Activated T-helper 1 cell treated with anti-CD3 and anti-CD28 coated beads, Interleukin-12 subunit alpha, Interleukin-12 subunit beta, Interleukin-2, Interleukin-4 antibody, amounts not matched to agents 30 ng/mL and 10 ng/mL and 1 ng/mL, durations not matched to agents 14 hours and 24 hours and 36 hours (primary cell): ENCODE data around the gene PLXNA1. TPM values are rescaled to one million over a fixed set of nuclear protein-coding genes. Genes with fewer than 3 reads are reported as not detected.

Experiments used
- DNase-seq: peaks from one replicate; pipeline ENCODE4 v3.0.0; 2021; ENCODE audit warnings: low spot score
- H3K27ac Mint-ChIP-seq: one replicate; pipeline ENCODE4 v1.8.0; 2021; ENCODE audit warnings: mild to moderate bottlenecking, mixed read lengths
- H3K27me3 Mint-ChIP-seq: one replicate; pipeline ENCODE4 v1.8.0; 2022; ENCODE audit warnings: mild to moderate bottlenecking, moderate library complexity, mixed read lengths; ENCODE audit not compliant: insufficient read depth
- H3K36me3 Mint-ChIP-seq: one replicate; pipeline ENCODE4 v1.8.0; 2021; ENCODE audit warnings: low read depth, mixed read lengths
- H3K4me1 Mint-ChIP-seq: one replicate; pipeline ENCODE4 v1.8.0; 2021; ENCODE audit warnings: low read depth, mixed read lengths
- H3K4me3 Mint-ChIP-seq: one replicate; pipeline ENCODE4 v1.8.0; 2021; ENCODE audit warnings: mild to moderate bottlenecking, moderate library complexity, mixed read lengths
- H3K9me3 Mint-ChIP-seq: one replicate; pipeline ENCODE4 v1.8.0; 2021; ENCODE audit warnings: mixed read lengths
- intact Hi-C: fragments of 100-400 bp; cut with micrococcal nuclease; formaldehyde crosslinking; loops from one replicate; pipeline ENCODE4 v1.15.1; 2024
- total RNA-seq: library from RNA; stranded (reverse); gene quantifications from 2 replicates; pipeline ENCODE4 v1.2.3, GENCODE V29; 2022

Gene PLXNA1
- total RNA-seq, 1 donor from 2014 or later, result 22.1 TPM

- Mint-ChIP-seq H3K4me1 (no peaks in the 10 kb centered on the region), H3K36me3 (no peaks in the 10 kb centered on the region), H3K27me3 (peaks cover 5% of the 10 kb centered on the region), H3K4me3 (no peak overlapping the region), H3K27ac (no peak overlapping the region), H3K9me3 (no peaks in the 10 kb centered on the region)
- intact Hi-C loops, result no loop called here
- DNase-seq, result no peak
Measured at GRCh38 chr3:126964950-126965349, 18.0 kb upstream of the PLXNA1 start.

DNA sequence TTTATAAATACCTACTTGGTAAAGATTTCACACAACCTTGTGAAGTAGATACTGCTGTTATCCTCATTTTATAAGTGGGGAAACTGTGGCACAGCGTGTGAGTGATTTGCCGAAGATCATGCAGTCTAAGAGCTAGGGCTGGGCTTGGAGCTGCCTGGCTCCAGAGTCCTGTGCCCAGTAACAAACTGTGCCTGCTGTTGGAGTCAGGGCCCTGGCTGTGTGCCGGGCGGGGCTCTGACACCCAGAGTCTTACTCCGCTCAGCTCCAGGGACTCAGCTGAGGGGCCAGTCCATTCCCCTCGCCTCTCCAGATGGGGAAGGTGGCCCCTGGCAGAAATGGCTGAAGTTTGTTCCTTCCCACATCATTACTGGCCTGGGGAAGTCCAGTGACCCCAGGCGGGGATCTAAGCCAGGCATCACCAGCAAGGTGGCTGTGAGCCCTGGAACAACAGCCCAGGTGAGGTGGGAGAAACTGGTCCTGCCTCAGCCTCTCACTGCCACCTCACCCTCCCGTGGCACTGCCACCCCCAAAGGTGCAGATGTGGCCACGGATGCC, 17.3 kb upstream of the PLXNA1 start:
- H3K27me3 Mint-ChIP-seq, result peaks cover 6% of the 10 kb centered on the region
- H3K36me3 Mint-ChIP-seq, result no peaks in the 10 kb centered on the region
- no peaks in the 10 kb centered on the region for H3K4me1 Mint-ChIP-seq
- DNase-seq, result no peak
- intact Hi-C loops, result no loop called here
- H3K27ac Mint-ChIP-seq, result no peak overlapping the region
- no peak overlapping the region for H3K4me3 Mint-ChIP-seq
- H3K9me3 Mint-ChIP-seq, result no peaks in the 10 kb centered on the region

- intact Hi-C loops, result no loop called here
- Mint-ChIP-seq H3K9me3 (no peaks in the 10 kb centered on the region), H3K27me3 (peaks cover 7% of the 10 kb centered on the region), H3K36me3 (no peaks in the 10 kb centered on the region), H3K27ac (no peak overlapping the region), H3K4me1 (no peaks in the 10 kb centered on the region), H3K4me3 (no peak overlapping the region)
- DNase-seq, result no peak
Measured at GRCh38 chr3:126967386-126967785, 15.5 kb upstream of the PLXNA1 start.

DNA sequence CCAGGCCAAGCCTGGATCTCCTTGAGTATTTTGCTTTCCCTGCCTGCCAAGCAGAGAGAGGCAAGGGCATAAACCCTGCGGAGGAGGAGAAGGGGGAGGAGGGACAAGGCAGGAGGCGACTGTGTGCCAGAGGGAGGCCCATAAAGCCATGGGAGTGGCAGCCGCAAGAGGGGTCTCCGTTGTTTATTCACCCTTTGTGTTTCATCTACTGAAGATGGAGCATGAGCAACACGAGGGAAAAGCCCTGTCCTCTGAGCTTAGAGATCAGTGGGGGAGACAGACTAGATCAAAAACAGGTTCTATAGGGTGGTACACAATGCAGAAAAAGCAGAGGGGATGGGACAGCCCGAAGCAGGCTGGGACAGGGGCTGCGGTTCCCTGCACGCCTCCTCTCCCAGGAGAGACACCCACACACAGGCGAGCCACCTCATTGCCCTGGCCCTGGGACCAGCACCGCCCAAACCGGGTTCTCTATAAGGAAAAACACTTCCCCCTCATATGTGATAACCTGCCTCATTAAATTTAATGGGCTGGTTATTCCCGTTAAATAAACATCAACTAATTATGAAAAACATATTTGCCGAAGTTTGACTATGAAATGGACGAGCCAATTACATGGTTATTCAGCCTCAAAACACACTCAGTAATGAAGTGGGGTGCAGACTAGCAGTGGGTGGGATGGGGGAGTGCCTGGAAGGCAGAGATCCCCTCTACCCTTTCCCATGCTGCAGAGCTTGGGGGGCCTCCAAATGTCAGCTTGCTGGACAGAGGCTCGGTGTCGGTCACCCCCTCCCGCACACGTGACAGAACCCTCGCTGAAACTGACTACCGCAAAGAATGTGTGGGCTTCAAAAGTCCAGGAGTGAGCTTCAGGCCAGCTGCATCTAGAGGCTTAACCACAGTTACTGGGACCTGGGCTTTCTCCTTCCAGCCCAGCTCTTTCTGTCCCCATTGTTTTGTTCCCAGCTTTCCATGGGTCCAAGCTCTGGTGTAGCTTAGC, 14.2 kb upstream of the PLXNA1 start:
- Mint-ChIP-seq H3K27ac (no peak overlapping the region), H3K4me1 (no peaks in the 10 kb centered on the region), H3K9me3 (no peaks in the 10 kb centered on the region), H3K36me3 (no peaks in the 10 kb centered on the region), H3K4me3 (no peak overlapping the region), H3K27me3 (peaks cover 7% of the 10 kb centered on the region)
- intact Hi-C loops, result no loop called here
- no peak for DNase-seq

GRCh38 chr3:126969586-126969985, 13.3 kb upstream of the PLXNA1 start:
- Mint-ChIP-seq H3K36me3 (no peaks in the 10 kb centered on the region), H3K4me1 (no peaks in the 10 kb centered on the region)
- no peak for DNase-seq

DNA sequence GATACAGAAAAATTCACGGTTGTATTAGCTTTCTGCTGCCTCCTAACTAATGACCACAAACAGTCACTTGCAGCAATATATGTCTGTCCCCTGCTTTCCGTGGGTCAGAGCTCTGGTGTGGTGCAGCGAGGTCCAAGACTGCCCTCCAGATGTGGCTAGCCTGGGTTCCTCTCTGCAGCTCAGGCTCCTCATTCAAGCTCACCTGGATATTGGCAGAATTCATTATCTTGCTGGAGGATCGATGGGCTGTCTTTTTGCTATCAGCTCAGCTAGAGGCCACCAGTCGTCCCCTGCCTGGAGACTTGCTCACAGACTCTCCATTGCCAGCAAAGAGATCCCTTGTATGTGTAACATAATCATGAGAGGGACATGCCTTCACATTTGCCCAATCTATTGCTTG, 12.8 kb upstream of the PLXNA1 start:
- no peak overlapping the region for H3K27ac Mint-ChIP-seq
- intact Hi-C loops, result no loop called here
- no peaks in the 10 kb centered on the region for H3K36me3 Mint-ChIP-seq
- H3K27me3 Mint-ChIP-seq, result peaks cover 12% of the 10 kb centered on the region
- peaks cover 6% of the 10 kb centered on the region for H3K9me3 Mint-ChIP-seq
- no peak for DNase-seq
- H3K4me1 Mint-ChIP-seq, result no peaks in the 10 kb centered on the region
- no peak overlapping the region for H3K4me3 Mint-ChIP-seq

More at GRCh38 chr3:126969586-126969985, 13.3 kb upstream of the PLXNA1 start:
- peaks cover 1% of the 10 kb centered on the region for H3K9me3 Mint-ChIP-seq
- no peak overlapping the region for H3K4me3 Mint-ChIP-seq
- no peak overlapping the region for H3K27ac Mint-ChIP-seq
- H3K27me3 Mint-ChIP-seq, result peaks cover 7% of the 10 kb centered on the region
- intact Hi-C loops, result no loop called here

DNA sequence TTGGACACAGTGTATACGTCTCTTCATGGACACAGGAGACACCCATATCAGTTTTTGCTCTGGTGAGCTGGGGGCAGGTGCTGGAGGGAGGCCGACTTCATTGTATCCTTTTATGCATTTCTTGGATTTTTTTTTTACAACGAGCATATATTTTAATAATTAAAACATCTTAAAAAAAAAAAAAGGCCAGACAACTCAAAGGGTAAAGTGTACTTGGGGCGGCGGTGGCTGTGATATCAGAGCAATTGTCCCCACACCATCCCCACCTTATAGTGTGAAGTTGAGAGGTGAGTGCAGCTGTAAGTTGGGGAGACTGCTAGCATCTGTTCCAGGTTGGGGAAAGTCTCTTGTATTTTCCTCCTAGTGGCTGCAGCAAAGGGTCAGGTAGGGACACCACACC, 12.0 kb upstream of the PLXNA1 start:
- Mint-ChIP-seq H3K4me3 (no peak overlapping the region), H3K27me3 (peaks cover 14% of the 10 kb centered on the region), H3K9me3 (peaks cover 10% of the 10 kb centered on the region), H3K36me3 (no peaks in the 10 kb centered on the region), H3K27ac (no peak overlapping the region), H3K4me1 (no peaks in the 10 kb centered on the region)
- DNase-seq, result no peak
- intact Hi-C loops, result no loop called here

- no peak overlapping the region for H3K4me3 Mint-ChIP-seq
- no peak for DNase-seq
- H3K36me3 Mint-ChIP-seq, result no peaks in the 10 kb centered on the region
- intact Hi-C loops, result no loop called here
- peaks cover 10% of the 10 kb centered on the region for H3K9me3 Mint-ChIP-seq
- H3K27me3 Mint-ChIP-seq, result peaks cover 14% of the 10 kb centered on the region
- no peak overlapping the region for H3K27ac Mint-ChIP-seq
- no peaks in the 10 kb centered on the region for H3K4me1 Mint-ChIP-seq
Measured at GRCh38 chr3:126971891-126972351, 11.0 kb upstream of the PLXNA1 start.

GRCh38 chr3:126972866-126973265, 10.0 kb upstream of the PLXNA1 start:
- Mint-ChIP-seq H3K36me3 (no peaks in the 10 kb centered on the region), H3K9me3 (peaks cover 10% of the 10 kb centered on the region), H3K4me3 (no peak overlapping the region), H3K27ac (no peak overlapping the region), H3K4me1 (no peaks in the 10 kb centered on the region), H3K27me3 (peaks cover 14% of the 10 kb centered on the region)
- intact Hi-C loops, result no loop called here
- DNase-seq, result no peak

DNA sequence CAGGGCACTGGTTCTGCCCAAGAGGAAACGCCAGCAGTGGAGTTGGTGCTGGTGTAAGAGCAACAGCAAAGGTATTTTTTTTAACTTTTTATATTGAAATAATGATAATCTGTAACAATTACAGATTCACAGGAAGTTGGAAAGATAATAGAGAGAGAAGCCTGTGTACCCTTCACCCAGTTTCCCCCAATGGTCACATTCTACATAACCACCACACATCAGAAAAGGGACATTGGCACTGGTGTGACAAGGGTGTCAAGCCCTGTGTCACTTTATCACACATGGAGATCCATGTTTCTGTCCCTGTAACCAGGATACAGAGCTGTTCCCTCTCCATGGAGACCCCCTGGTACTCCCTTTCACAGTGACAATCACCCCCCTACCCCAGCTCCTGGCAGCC, 9.1 kb upstream of the PLXNA1 start:
- intact Hi-C loops, result no loop called here
- no peaks in the 10 kb centered on the region for H3K36me3 Mint-ChIP-seq
- no peak overlapping the region for H3K4me3 Mint-ChIP-seq
- no peak overlapping the region for H3K27ac Mint-ChIP-seq
- H3K4me1 Mint-ChIP-seq, result no peaks in the 10 kb centered on the region
- no peak for DNase-seq
- peaks cover 10% of the 10 kb centered on the region for H3K9me3 Mint-ChIP-seq
- H3K27me3 Mint-ChIP-seq, result peaks cover 14% of the 10 kb centered on the region

GRCh38 chr3:126974756-126975155, 8.2 kb upstream of the PLXNA1 start:
- no peaks in the 10 kb centered on the region for H3K36me3 Mint-ChIP-seq
- H3K9me3 Mint-ChIP-seq, result peaks cover 10% of the 10 kb centered on the region
- H3K4me1 Mint-ChIP-seq, result peaks cover 9% of the 10 kb centered on the region
- no peak overlapping the region for H3K27ac Mint-ChIP-seq
- peaks cover 11% of the 10 kb centered on the region for H3K27me3 Mint-ChIP-seq
- intact Hi-C loops, result no loop called here
- no peak for DNase-seq
- no peak overlapping the region for H3K4me3 Mint-ChIP-seq

DNA sequence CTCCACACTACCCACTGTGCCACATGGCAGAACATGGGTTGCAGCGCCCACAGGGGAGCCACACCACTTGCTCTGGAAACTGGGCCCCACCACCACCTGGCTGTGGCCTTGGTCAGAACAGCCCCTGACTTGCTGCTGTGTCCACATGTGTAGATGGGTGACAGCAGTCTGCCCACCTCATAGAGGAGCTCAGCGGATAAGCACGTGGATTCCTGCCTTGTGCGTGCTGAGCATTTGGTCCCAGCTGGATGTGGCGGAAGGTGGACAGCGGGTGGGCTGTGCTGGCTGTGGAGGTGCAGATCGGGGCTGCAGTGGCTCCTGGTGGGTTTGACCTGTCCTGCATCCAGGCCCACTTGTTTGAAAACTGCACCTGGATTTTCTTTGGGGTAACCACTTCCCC, 6.0 kb upstream of the PLXNA1 start:
- H3K36me3 Mint-ChIP-seq, result no peaks in the 10 kb centered on the region
- no peak overlapping the region for H3K27ac Mint-ChIP-seq
- no peak for DNase-seq
- H3K9me3 Mint-ChIP-seq, result peaks cover 10% of the 10 kb centered on the region
- intact Hi-C loops, result no loop called here
- H3K27me3 Mint-ChIP-seq, result peaks cover 12% of the 10 kb centered on the region
- no peak overlapping the region for H3K4me3 Mint-ChIP-seq
- H3K4me1 Mint-ChIP-seq, result peaks cover 18% of the 10 kb centered on the region

GRCh38 chr3:126977821-126978220, 5.1 kb upstream of the PLXNA1 start:
- intact Hi-C loops, result no loop called here
- H3K27me3 Mint-ChIP-seq, result peaks cover 12% of the 10 kb centered on the region
- H3K4me3 Mint-ChIP-seq, result no peak overlapping the region
- DNase-seq, result no peak
- H3K4me1 Mint-ChIP-seq, result peaks cover 23% of the 10 kb centered on the region
- H3K9me3 Mint-ChIP-seq, result peaks cover 10% of the 10 kb centered on the region
- H3K27ac Mint-ChIP-seq, result no peak overlapping the region
- H3K36me3 Mint-ChIP-seq, result no peaks in the 10 kb centered on the region
